ENCODE results near the gene BCAR3.
"Not testable (repeated sequence)": the region's sequence is repeated elsewhere in the genome, so short reads cannot be mapped to it uniquely, and the experiment has no call there.

- TF ChIP-seq, protein P1, sequence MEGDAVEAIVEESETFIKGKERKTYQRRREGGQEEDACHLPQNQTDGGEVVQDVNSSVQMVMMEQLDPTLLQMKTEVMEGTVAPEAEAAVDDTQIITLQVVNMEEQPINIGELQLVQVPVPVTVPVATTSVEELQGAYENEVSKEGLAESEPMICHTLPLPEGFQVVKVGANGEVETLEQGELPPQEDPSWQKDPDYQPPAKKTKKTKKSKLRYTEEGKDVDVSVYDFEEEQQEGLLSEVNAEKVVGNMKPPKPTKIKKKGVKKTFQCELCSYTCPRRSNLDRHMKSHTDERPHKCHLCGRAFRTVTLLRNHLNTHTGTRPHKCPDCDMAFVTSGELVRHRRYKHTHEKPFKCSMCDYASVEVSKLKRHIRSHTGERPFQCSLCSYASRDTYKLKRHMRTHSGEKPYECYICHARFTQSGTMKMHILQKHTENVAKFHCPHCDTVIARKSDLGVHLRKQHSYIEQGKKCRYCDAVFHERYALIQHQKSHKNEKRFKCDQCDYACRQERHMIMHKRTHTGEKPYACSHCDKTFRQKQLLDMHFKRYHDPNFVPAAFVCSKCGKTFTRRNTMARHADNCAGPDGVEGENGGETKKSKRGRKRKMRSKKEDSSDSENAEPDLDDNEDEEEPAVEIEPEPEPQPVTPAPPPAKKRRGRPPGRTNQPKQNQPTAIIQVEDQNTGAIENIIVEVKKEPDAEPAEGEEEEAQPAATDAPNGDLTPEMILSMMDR (IDR thresholded peaks at IDR 0.05) = not testable (repeated sequence)
- TF ChIP-seq POLR2A (IDR thresholded peaks at IDR 0.05) = not testable (repeated sequence)
Measured at GRCh38 chr1:93661341-93661740, 20.3 kb downstream of the BCAR3 start.
